Tracheal epithelial cell (primary cell): Measurements from ENCODE around the gene FCGBP. TPM values are rescaled to one million over a fixed set of nuclear protein-coding genes. Genes with fewer than 3 reads are reported as not detected.

Experiments
- total RNA-seq: library from RNA; depleted of rRNA; stranded (reverse); fragments of >200 nt; gene quantifications from 2 replicates; pipeline ENCODE4 v1.2.1, GENCODE V29; 2014

The FCGBP gene
- total RNA-seq, result 0.43 and 0.96 TPM in 2 replicates

GRCh38 chr19:39934584-39935363, at the start of gene FCGBP:
Gene FCGBP, minus strand, starts transcription at chr19:39934634.

DNA sequence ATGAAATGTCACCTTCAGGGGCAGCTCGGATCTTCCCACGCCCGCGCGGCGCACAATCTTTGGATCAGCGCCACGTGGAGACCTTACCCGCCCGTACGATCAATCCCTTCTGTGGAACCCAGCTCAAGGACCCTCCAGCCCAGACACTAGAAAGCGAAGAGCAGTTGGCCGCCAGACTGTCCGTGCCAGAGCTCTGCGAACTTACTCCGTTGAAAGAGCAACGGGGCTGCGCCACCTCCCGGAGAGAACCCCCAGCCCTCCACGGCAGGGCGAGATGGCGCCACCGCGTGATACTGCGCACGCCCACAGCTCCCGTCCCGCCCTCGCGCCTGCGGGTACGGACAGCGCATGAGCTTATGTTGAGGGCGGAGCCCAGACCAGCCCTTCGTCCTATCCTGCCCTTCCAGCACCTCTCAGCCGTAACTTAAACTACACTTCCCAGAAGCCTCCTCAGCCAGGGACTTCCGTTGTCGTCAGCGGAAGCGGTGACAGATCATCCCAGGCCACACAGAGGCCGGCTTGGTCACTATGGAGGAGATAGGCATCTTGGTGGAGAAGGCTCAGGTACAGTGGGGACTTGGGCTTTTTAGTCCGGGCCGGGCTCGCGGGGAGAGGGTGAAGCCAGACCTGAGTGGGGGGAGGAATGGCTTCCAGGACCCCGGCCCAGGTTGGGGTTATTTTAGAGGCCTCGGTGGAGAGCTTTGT, 36.4 kb upstream of the FCGBP start, which contains the start of gene PSMC4:
TSS of gene PSMC4 (plus strand) at position 491 of the 705 bp plus-strand sequence. CDS start at position 529, 38 bp downstream.

Other genes starting within 250 kb of the FCGBP start
- gene LGALS14, start 230.2 kb downstream of the FCGBP start, total RNA-seq, result not detected in 2 replicates
- gene CLC, start 196.6 kb downstream of the FCGBP start, total RNA-seq, result not detected in 2 replicates
- gene LEUTX, start 155.8 kb downstream of the FCGBP start, total RNA-seq, result not detected in 2 replicates
- gene DYRK1B, start 100.5 kb downstream of the FCGBP start, total RNA-seq, result 7.5 and 8.3 TPM in 2 replicates
- gene FBL, start 88.3 kb downstream of the FCGBP start, total RNA-seq, result 157 and 169 TPM in 2 replicates
- 98.9 and 146 TPM in 2 replicates for gene PSMC4, start 36.5 kb upstream of the FCGBP start, total RNA-seq
- 0.24 and 1.5 TPM in 2 replicates for gene ZNF546, start 62.4 kb upstream of the FCGBP start, total RNA-seq
- gene ZNF780B, start 121.6 kb upstream of the FCGBP start, total RNA-seq, result 3.4 and 10.9 TPM in 2 replicates
- 7.0 and 8.7 TPM in 2 replicates for gene ZNF780A, start 156.3 kb upstream of the FCGBP start, total RNA-seq